Measurements from ENCODE around the gene FRY.

DNA sequence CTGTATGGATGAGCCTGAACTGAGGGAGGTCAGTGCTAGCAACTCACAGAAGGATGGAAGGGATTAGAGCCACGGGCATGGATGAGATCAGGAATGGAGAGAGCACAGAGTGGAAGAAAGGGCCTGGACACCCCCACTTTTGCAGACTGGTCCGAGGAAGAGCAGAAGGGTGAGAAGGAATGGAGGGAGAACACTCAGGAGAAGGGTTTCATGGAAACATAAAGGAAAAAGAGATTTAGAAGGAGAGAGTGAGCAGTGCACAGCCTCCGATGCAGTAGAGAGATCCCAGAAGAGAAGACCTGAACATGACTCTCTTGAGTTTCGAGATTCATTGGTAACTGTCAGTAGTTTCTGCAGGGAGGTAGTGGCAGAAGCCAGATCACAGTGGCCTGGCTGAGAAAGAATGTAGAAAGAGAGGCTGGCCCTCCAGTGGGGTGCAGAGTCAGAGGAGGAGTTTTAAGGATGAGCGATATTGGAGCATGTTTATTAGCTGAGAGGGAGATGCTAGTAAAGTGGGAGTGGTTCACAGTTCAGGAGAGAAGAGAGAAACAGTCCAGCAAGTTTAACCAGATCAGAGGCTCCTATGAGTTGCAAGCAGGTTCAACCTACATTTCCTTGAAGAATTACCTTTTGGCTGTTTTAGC, 174.6 kb downstream of the FRY start:
- TF ChIP-seq, protein P1, sequence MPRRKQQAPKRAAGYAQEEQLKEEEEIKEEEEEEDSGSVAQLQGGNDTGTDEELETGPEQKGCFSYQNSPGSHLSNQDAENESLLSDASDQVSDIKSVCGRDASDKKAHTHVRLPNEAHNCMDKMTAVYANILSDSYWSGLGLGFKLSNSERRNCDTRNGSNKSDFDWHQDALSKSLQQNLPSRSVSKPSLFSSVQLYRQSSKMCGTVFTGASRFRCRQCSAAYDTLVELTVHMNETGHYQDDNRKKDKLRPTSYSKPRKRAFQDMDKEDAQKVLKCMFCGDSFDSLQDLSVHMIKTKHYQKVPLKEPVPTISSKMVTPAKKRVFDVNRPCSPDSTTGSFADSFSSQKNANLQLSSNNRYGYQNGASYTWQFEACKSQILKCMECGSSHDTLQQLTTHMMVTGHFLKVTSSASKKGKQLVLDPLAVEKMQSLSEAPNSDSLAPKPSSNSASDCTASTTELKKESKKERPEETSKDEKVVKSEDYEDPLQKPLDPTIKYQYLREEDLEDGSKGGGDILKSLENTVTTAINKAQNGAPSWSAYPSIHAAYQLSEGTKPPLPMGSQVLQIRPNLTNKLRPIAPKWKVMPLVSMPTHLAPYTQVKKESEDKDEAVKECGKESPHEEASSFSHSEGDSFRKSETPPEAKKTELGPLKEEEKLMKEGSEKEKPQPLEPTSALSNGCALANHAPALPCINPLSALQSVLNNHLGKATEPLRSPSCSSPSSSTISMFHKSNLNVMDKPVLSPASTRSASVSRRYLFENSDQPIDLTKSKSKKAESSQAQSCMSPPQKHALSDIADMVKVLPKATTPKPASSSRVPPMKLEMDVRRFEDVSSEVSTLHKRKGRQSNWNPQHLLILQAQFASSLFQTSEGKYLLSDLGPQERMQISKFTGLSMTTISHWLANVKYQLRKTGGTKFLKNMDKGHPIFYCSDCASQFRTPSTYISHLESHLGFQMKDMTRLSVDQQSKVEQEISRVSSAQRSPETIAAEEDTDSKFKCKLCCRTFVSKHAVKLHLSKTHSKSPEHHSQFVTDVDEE (CRISPR knock-in tag; IDR thresholded peaks at IDR 0.05): no peak
- TF ChIP-seq, protein P2, sequence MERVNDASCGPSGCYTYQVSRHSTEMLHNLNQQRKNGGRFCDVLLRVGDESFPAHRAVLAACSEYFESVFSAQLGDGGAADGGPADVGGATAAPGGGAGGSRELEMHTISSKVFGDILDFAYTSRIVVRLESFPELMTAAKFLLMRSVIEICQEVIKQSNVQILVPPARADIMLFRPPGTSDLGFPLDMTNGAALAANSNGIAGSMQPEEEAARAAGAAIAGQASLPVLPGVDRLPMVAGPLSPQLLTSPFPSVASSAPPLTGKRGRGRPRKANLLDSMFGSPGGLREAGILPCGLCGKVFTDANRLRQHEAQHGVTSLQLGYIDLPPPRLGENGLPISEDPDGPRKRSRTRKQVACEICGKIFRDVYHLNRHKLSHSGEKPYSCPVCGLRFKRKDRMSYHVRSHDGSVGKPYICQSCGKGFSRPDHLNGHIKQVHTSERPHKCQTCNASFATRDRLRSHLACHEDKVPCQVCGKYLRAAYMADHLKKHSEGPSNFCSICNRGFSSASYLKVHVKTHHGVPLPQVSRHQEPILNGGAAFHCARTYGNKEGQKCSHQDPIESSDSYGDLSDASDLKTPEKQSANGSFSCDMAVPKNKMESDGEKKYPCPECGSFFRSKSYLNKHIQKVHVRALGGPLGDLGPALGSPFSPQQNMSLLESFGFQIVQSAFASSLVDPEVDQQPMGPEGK (CRISPR knock-in tag; IDR thresholded peaks at IDR 0.05; ENCODE audit: borderline replicate concordance): no peak
- TF ChIP-seq ARNTL (CRISPR knock-in tag; IDR thresholded peaks at IDR 0.05; ENCODE audit: borderline replicate concordance, low read depth): no peak
- TF ChIP-seq ZNF8 (CRISPR knock-in tag; IDR thresholded peaks at IDR 0.05): no peak
- TF ChIP-seq PPARA (CRISPR knock-in tag; IDR thresholded peaks at IDR 0.05; ENCODE audit: borderline replicate concordance): no peak
- no peak for TF ChIP-seq ZFP3 (CRISPR knock-in tag; IDR thresholded peaks at IDR 0.05)

Measured in SK-N-SH treated with all-trans-retinoic acid at 6 μM for 48 hours (cell line).